Measurements from ENCODE around the gene ANKAR. TPM values are rescaled to one million over a fixed set of nuclear protein-coding genes. Genes with fewer than 3 reads are reported as not detected.

The ANKAR gene
- total RNA-seq = 1 to 10 TPM; 8.8 to 9.2 TPM

GRCh38 chr2:189674374-189675112 is at the start of gene ANKAR:
ANKAR (plus strand) TSS chr2:189674670; CDS start chr2:189676491, 1,821 bp downstream.
- H3K36me3 Mint-ChIP-seq = peaks cover 36% of the 10 kb centered on the region
- POLR2A ChIA-PET = interaction anchor here (0.8 to 4.5 kb wide), 4 partner anchors 11 to 74 kb away, joined by 3 to 34 read pairs (median 4); partner anchors contain the start of gene ASNSD1
- no peaks in the 10 kb centered on the region for H3K27me3 Mint-ChIP-seq
- H3K4me3 Mint-ChIP-seq = peak within 1 kb of the TSS; percentile 95
- DNase-seq (peak; percentile 87), ATAC-seq (ENCODE audit: low read depth) (peak; percentile 94)
- peaks cover 29% of the 10 kb centered on the region for H3K4me1 Mint-ChIP-seq
- H3K27ac Mint-ChIP-seq = peak within 1 kb of the TSS; percentile 94
- peaks cover 14% of the 10 kb centered on the region for H3K9me3 Mint-ChIP-seq

GRCh38 chr2:189625636-189626035 is 48.8 kb upstream of the ANKAR start:
- DNase-seq (no peak), ATAC-seq (ENCODE audit: low read depth) (no peak)
- H3K27ac Mint-ChIP-seq = no peak overlapping the region
- no peak overlapping the region for H3K4me3 Mint-ChIP-seq
- POLR2A ChIA-PET = no interaction called here
- no peaks in the 10 kb centered on the region for H3K9me3 Mint-ChIP-seq
- peaks cover 7% of the 10 kb centered on the region for H3K4me1 Mint-ChIP-seq
- H3K36me3 Mint-ChIP-seq = no peaks in the 10 kb centered on the region
- H3K27me3 Mint-ChIP-seq = peaks cover 3% of the 10 kb centered on the region

- Mint-ChIP-seq H3K27me3 (peaks cover 3% of the 10 kb centered on the region), H3K4me3 (no peak overlapping the region), H3K9me3 (no peaks in the 10 kb centered on the region), H3K27ac (no peak overlapping the region), H3K4me1 (peaks cover 7% of the 10 kb centered on the region), H3K36me3 (no peaks in the 10 kb centered on the region)
- DNase-seq = no peak
- ATAC-seq (ENCODE audit: low read depth) = no peak
- POLR2A ChIA-PET = no interaction called here
These were observed 46.7 kb upstream of the ANKAR start for GRCh38 chr2:189627789-189628188.

DNA sequence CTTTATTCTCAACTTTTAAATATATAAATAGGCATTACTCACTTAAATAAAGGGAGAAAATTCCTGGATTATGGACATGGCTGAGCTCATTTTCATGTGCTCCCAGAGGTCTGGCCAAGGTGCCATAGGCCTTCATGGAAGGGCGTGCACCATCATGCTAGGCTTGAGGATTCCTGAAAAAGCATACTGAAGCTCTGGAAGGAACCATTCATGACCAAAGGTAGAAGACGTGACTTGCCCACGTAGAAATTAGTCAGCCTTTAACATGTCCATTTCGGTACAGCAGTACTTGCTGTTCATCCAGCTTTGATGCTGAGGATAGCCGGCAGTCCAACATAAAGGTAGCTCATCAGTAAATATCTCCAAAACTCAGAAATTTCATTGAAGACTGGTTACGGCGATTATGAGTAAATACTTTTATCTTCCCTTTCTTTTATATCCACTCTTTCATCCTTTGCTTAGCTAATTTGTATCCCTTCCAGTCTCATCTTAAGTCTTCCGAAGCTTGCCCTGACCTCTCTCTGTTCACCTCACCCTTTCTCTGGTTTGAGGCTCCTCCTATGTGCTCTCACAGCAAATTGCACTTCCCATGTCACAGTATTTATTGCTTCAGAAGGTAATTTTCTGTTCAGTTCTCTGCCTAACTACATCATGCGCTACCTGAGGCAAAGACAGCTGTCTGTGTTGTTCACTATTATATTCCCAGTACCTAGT is 45.5 kb upstream of the ANKAR start:
- POLR2A ChIA-PET = no interaction called here
- Mint-ChIP-seq H3K4me1 (peaks cover 7% of the 10 kb centered on the region), H3K9me3 (no peaks in the 10 kb centered on the region), H3K36me3 (no peaks in the 10 kb centered on the region), H3K27me3 (peaks cover 3% of the 10 kb centered on the region), H3K27ac (no peak overlapping the region), H3K4me3 (no peak overlapping the region)
- DNase-seq = no peak
- no peak for ATAC-seq (ENCODE audit: low read depth)

DNA sequence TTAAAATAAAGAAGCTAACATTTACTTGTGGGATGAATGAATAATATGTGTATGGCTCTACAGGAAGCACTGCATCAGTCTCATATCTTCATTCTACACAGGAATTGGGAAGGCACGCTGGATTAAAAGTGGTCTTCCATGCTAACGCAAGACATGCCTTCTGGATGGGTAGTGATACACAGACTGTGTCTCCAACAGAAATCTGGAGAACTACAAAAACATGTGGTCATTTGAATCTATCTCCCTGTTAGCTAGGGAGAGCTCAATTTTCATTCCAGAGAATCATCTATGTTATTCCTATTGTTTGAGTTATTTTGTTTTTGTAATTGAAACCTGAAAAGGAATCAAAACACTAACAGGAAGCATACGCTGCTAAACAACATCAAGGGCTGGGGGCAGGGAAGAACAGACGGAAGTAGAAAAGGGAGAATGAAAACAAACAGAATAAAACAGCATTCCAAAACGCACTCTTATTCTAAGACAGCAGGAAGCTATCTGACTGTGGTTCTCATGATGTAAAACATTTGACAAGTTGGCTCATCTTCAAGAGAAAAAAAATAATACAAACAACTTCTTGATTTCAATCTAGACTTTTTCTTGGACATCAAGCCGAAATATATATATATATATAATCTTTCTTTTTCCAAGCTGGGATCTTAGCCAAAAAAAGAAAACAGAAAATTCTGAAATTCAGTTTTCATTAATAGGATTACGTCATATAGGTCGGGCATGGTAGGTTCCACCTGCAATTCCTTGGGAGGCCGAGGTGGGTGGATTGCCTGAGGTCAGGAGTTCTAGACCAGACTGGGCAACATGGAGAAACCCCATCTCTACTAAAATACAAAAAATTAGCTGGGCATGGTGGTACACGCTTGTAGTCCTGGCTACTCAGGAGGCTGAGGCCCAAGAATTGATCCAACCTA is 44.7 kb upstream of the ANKAR start:
- Mint-ChIP-seq H3K4me3 (no peak overlapping the region), H3K36me3 (no peaks in the 10 kb centered on the region), H3K27me3 (peaks cover 3% of the 10 kb centered on the region), H3K27ac (no peak overlapping the region), H3K4me1 (peaks cover 1% of the 10 kb centered on the region), H3K9me3 (no peaks in the 10 kb centered on the region)
- ATAC-seq (ENCODE audit: low read depth) = no peak
- POLR2A ChIA-PET = no interaction called here
- no peak for DNase-seq

- POLR2A ChIA-PET = no interaction called here
- Mint-ChIP-seq H3K4me1 (peaks cover under 1% of the 10 kb centered on the region), H3K27me3 (peaks cover 3% of the 10 kb centered on the region), H3K27ac (no peak overlapping the region), H3K4me3 (no peak overlapping the region), H3K36me3 (no peaks in the 10 kb centered on the region), H3K9me3 (no peaks in the 10 kb centered on the region)
- ATAC-seq (ENCODE audit: low read depth) = no peak
- no peak for DNase-seq
These were observed 42.6 kb upstream of the ANKAR start for GRCh38 chr2:189631849-189632248.

DNA sequence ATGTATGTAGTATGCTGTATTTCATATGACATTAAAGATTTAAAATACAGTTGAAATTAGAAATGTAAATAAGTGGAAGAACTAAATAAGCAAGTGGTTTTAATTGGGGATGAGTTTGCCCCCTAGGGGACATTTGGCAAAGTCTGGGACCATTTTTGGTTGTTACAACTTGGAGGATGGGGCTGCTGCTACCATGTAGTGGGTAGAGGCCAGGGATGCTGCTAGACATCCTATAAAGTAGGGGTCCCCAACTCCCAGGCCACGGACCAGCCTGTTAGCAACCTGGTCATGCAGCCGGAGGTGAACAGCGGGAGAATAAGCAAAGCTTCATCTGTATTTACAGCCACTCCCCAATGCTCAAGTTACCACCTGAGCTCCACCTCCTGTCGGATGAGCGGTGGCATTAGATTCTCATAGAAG is 41.1 kb upstream of the ANKAR start:
- no peaks in the 10 kb centered on the region for H3K36me3 Mint-ChIP-seq
- peaks cover 2% of the 10 kb centered on the region for H3K4me1 Mint-ChIP-seq
- H3K27ac Mint-ChIP-seq = no peak overlapping the region
- POLR2A ChIA-PET = no interaction called here
- H3K9me3 Mint-ChIP-seq = no peaks in the 10 kb centered on the region
- DNase-seq (no peak), ATAC-seq (ENCODE audit: low read depth) (no peak)
- H3K4me3 Mint-ChIP-seq = no peak overlapping the region
- H3K27me3 Mint-ChIP-seq = peaks cover 3% of the 10 kb centered on the region

DNA sequence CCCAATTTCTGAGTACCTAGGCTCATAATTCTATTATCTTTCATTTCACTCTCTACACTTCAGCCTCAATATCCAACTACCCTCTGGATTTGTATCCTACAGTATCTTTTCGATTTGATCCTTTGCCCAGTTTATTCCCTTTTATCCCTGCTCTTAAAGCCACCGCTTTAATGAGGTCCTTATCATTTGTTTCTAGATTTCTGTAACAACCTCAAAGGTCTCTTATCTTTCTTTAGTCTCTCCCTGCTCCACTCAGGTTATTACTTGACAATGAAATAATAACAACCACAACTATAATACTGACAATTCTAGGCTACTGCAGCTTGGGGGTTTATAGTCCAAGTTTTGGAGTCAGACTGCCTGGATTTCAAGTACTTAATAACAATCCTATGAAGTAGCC is 39.1 kb upstream of the ANKAR start:
- POLR2A ChIA-PET = no interaction called here
- no peak for ATAC-seq (ENCODE audit: low read depth)
- H3K36me3 Mint-ChIP-seq = no peaks in the 10 kb centered on the region
- H3K27ac Mint-ChIP-seq = no peak overlapping the region
- DNase-seq = no peak
- peaks cover 1% of the 10 kb centered on the region for H3K9me3 Mint-ChIP-seq
- no peaks in the 10 kb centered on the region for H3K27me3 Mint-ChIP-seq
- H3K4me3 Mint-ChIP-seq = no peak overlapping the region
- peaks cover 2% of the 10 kb centered on the region for H3K4me1 Mint-ChIP-seq

DNA sequence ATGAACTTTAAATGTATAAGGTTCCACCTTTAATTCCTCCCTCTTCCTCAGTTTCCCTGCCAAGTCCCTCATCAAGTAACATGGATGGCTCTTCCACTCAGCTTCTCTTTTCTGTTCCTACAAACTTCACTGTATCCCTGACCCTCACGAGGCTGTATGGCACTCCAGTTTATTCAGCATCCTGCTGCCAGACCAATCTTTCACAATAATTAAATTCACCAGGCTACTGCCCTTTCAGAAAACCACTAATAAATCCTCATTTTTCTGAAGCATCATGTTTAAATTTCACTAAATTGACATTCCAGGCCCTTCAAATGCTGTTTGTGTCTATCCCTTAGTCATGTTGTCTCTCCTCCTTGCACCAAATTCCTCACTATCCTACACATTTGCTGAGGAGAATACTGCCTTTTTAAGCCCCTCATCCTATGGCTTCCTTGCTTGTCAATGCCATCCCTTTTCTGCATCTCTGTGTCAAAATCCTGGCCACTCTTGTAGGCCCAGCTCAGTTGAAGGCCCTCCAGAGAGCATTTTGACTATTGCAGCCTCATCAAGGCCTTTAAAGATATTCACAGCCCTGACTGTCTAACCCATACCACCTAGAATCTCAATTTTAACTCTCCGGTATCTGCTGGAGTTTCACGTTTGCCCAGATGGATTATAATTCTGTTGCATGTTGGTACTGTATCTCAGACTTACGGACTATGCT is 36.0 kb upstream of the ANKAR start:
- DNase-seq (no peak), ATAC-seq (ENCODE audit: low read depth) (no peak)
- no peaks in the 10 kb centered on the region for H3K27me3 Mint-ChIP-seq
- H3K9me3 Mint-ChIP-seq = peaks cover 1% of the 10 kb centered on the region
- no peak overlapping the region for H3K27ac Mint-ChIP-seq
- POLR2A ChIA-PET = no interaction called here
- peaks cover 2% of the 10 kb centered on the region for H3K4me1 Mint-ChIP-seq
- no peaks in the 10 kb centered on the region for H3K36me3 Mint-ChIP-seq
- no peak overlapping the region for H3K4me3 Mint-ChIP-seq

DNA sequence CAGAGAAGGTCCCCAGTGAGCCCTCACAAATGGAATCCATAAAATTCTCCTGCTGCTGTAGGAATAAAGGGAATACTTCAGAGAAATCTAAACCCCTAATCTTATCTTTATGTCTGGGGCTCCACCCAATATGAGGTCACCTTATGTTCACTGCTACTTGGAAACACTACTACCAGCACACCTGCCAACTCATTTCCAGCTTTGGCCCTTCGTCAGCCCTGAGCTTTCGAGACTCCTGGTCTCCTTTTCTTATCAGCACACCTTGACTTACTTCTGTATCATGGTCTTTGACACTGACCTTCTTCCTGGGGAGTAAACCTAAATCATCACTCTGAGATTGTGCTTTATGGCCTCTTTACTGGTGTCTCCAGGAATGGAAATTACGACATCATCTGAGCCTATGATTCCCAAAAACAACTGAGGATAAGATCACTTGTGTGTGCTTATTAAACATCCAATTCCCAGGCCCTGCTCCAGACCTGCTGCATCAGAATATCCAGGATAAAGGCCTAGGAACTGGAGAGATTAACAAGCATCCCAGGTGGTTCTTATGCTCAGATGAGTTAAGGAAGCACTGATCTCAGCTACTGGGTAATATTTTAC is 35.4 kb upstream of the ANKAR start:
- Mint-ChIP-seq H3K27ac (no peak overlapping the region), H3K27me3 (no peaks in the 10 kb centered on the region), H3K9me3 (peaks cover 1% of the 10 kb centered on the region), H3K4me1 (peaks cover 2% of the 10 kb centered on the region), H3K4me3 (no peak overlapping the region), H3K36me3 (no peaks in the 10 kb centered on the region)
- POLR2A ChIA-PET = no interaction called here
- no peak for DNase-seq
- no peak for ATAC-seq (ENCODE audit: low read depth)

- no peak overlapping the region for H3K4me3 Mint-ChIP-seq
- POLR2A ChIA-PET = no interaction called here
- ATAC-seq (ENCODE audit: low read depth) (no peak), DNase-seq (no peak)
- peak overlapping the region; percentile 4 for H3K27ac Mint-ChIP-seq
- no peaks in the 10 kb centered on the region for H3K36me3 Mint-ChIP-seq
- peaks cover 2% of the 10 kb centered on the region for H3K4me1 Mint-ChIP-seq
- no peaks in the 10 kb centered on the region for H3K27me3 Mint-ChIP-seq
- H3K9me3 Mint-ChIP-seq = peaks cover 1% of the 10 kb centered on the region
These were observed 33.5 kb upstream of the ANKAR start for GRCh38 chr2:189641002-189641401.

- no peak for ATAC-seq (ENCODE audit: low read depth)
- POLR2A ChIA-PET = no interaction called here
These were observed 32.9 kb upstream of the ANKAR start for GRCh38 chr2:189641590-189641989.

DNA sequence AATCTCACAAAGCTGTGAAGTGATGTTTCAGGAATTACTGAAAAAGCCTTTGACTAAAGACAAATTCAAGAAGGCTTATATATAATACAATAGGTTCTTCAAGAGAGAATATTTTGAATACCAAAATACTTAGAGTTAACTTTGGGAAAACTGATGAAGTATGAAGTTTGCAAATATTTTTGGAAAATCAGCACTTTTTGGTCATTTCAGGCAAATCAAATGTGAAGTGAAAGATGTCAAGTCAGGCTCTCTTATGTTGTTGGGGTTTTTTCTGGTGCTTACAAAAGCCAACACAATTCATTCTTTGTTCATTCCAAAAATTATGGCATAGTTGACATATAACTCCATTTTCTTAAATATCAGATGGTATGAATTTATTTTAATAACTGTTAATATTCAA is 27.9 kb upstream of the ANKAR start:
- Mint-ChIP-seq H3K4me1 (no peaks in the 10 kb centered on the region), H3K27ac (no peak overlapping the region), H3K36me3 (no peaks in the 10 kb centered on the region), H3K27me3 (no peaks in the 10 kb centered on the region), H3K9me3 (peaks cover 7% of the 10 kb centered on the region), H3K4me3 (no peak overlapping the region)
- POLR2A ChIA-PET = no interaction called here
- no peak for ATAC-seq (ENCODE audit: low read depth)
- DNase-seq = no peak

More at GRCh38 chr2:189641590-189641989, 32.9 kb upstream of the ANKAR start:
- Mint-ChIP-seq H3K9me3 (peaks cover 1% of the 10 kb centered on the region), H3K4me1 (peaks cover 2% of the 10 kb centered on the region), H3K27me3 (no peaks in the 10 kb centered on the region), H3K27ac (no peak overlapping the region), H3K4me3 (no peak overlapping the region), H3K36me3 (no peaks in the 10 kb centered on the region)
- DNase-seq = no peak

Measured in activated naive CD8-positive, alpha-beta T cell treated with anti-CD3 and anti-CD28 coated beads, Interleukin-2, amount 10 ng/mL, durations not matched to agents 7 days and 5 days (primary cell).